H9 (cell line): ENCODE data around the gene BRD7. TPM values are rescaled to one million over a fixed set of nuclear protein-coding genes. Genes with fewer than 3 reads are reported as not detected.
A peak's percentile ranks its signal among the peaks of the same experiment; 100 is the strongest.

ENCODE experiments used
- DNase-seq: peaks from one replicate; pipeline ENCODE4 v3.0.0-alpha.2; 2017
- H2AFZ ChIP-seq: one replicate; pipeline ENCODE4 v1.6.1; 2013; ENCODE audit warnings: mild to moderate bottlenecking, low read length, control low read depth, moderate library complexity
- H2AK5ac ChIP-seq: 2 replicates; pipeline ENCODE4 v1.6.1; 2013; ENCODE audit warnings: low read length, control low read depth, mixed read lengths; ENCODE audit not compliant: insufficient read length
- H2BK120ac ChIP-seq: one replicate; pipeline ENCODE4 v1.6.1; 2013; ENCODE audit warnings: low read depth, mild to moderate bottlenecking, low read length, control low read depth, inconsistent platforms; ENCODE audit not compliant: poor library complexity, severe bottlenecking
- H2BK12ac ChIP-seq: 2 replicates; pipeline ENCODE4 v1.6.1; 2013; ENCODE audit warnings: low read length, control low read depth, mixed read lengths, low read depth; ENCODE audit not compliant: insufficient read length
- H2BK15ac ChIP-seq: 2 replicates; pipeline ENCODE4 v1.6.1; 2013; ENCODE audit warnings: low read depth, low read length, control low read depth
- H2BK20ac ChIP-seq: one replicate; pipeline ENCODE4 v1.6.1; 2013; ENCODE audit warnings: low read depth, mild to moderate bottlenecking, low read length, control low read depth, inconsistent platforms; ENCODE audit not compliant: poor library complexity, severe bottlenecking
- H2BK5ac ChIP-seq: 2 replicates; pipeline ENCODE4 v1.6.1; 2013; ENCODE audit warnings: low read length, control low read depth, mixed read lengths; ENCODE audit not compliant: insufficient read length
- H3K14ac ChIP-seq: 2 replicates; pipeline ENCODE4 v1.6.1; 2013; ENCODE audit warnings: low read length, control low read depth; ENCODE audit not compliant: insufficient read depth
- H3K18ac ChIP-seq: 2 replicates; pipeline ENCODE4 v1.6.1; 2013; ENCODE audit warnings: low read depth, mild to moderate bottlenecking, mixed read lengths, low read length, control low read depth; ENCODE audit not compliant: insufficient read length
- H3K23ac ChIP-seq: 2 replicates; pipeline ENCODE4 v1.6.1; 2013; ENCODE audit warnings: low read length, control low read depth, mixed read lengths, low read depth; ENCODE audit not compliant: insufficient read length
- H3K23me2 ChIP-seq: 2 replicates; pipeline ENCODE4 v1.6.1; 2013; ENCODE audit warnings: low read depth, mild to moderate bottlenecking, mixed read lengths, low read length, control low read depth; ENCODE audit not compliant: insufficient read length, poor library complexity, severe bottlenecking
- H3K27ac ChIP-seq: 2 replicates; pipeline ENCODE4 v1.5.1; 2013; ENCODE audit warnings: low read length, control low read depth, mixed read lengths, low read depth; ENCODE audit not compliant: insufficient read length
- H3K27me3 ChIP-seq: 2 replicates; pipeline ENCODE4 v1.6.1; 2013; ENCODE audit warnings: low read length, control low read depth, inconsistent platforms; ENCODE audit not compliant: insufficient read depth
- H3K4ac ChIP-seq: 2 replicates; pipeline ENCODE4 v1.6.1; 2013; ENCODE audit warnings: low read depth, mild to moderate bottlenecking, control low read depth, inconsistent platforms, low read length, moderate library complexity
- H3K4me1 ChIP-seq: 2 replicates; pipeline ENCODE4 v1.6.1; 2013; ENCODE audit warnings: low read length, control low read depth, inconsistent platforms; ENCODE audit not compliant: insufficient read depth
- H3K4me2 ChIP-seq: 2 replicates; pipeline ENCODE4 v1.6.1; 2013; ENCODE audit warnings: low read length, control low read depth, mixed read lengths; ENCODE audit not compliant: insufficient read length, insufficient read depth
- H3K56ac ChIP-seq: 2 replicates; pipeline ENCODE4 v1.6.1; 2013; ENCODE audit warnings: low read depth, mild to moderate bottlenecking, mixed read lengths, low read length, control low read depth; ENCODE audit not compliant: insufficient read length
- H3K79me1 ChIP-seq: 2 replicates; pipeline ENCODE4 v1.6.1; 2013; ENCODE audit warnings: low read depth, mild to moderate bottlenecking, moderate library complexity, low read length, control low read depth, inconsistent platforms; ENCODE audit not compliant: insufficient read depth, poor library complexity, severe bottlenecking
- H3K79me2 ChIP-seq: 2 replicates; pipeline ENCODE4 v1.6.1; 2013; ENCODE audit warnings: low read length, control low read depth, inconsistent platforms; ENCODE audit not compliant: insufficient read depth
- H3K9ac ChIP-seq: 2 replicates; pipeline ENCODE4 v1.6.1; 2013; ENCODE audit warnings: low read length, control low read depth, mixed read lengths; ENCODE audit not compliant: insufficient read length; ENCODE audit errors: extremely low read depth
- H3K9me3 ChIP-seq: one replicate; pipeline ENCODE4 v1.6.1; 2013; ENCODE audit warnings: low read depth, low read length, inconsistent platforms; ENCODE audit not compliant: control insufficient read depth
- H3T11ph ChIP-seq: one replicate; pipeline ENCODE4 v1.6.1; 2013; ENCODE audit warnings: mild to moderate bottlenecking, low read length, control low read depth, inconsistent platforms
- H4K20me1 ChIP-seq: one replicate; pipeline ENCODE4 v1.6.1; 2013; ENCODE audit not compliant: control insufficient read depth, insufficient read length, insufficient read depth
- H4K5ac ChIP-seq: 2 replicates; pipeline ENCODE4 v1.6.1; 2013; ENCODE audit warnings: low read depth, mild to moderate bottlenecking, mixed read lengths, low read length, control low read depth; ENCODE audit not compliant: insufficient read length
- H4K8ac ChIP-seq: replicated peaks from 2 replicates; pipeline ENCODE4 v1.6.1; 2013; ENCODE audit warnings: low read length, control low read depth, mixed read lengths, low read depth; ENCODE audit not compliant: insufficient read length
- H4K91ac ChIP-seq: 2 replicates; pipeline ENCODE4 v1.6.1; 2013; ENCODE audit warnings: low read depth, mild to moderate bottlenecking, moderate library complexity, mixed read lengths, low read length, control low read depth; ENCODE audit not compliant: insufficient read length
- H3K27ac Mint-ChIP-seq, 3 experiments: 2 replicates in 2 of 3; 3 replicates in 1 of 3; pipeline ENCODE4 v1.8.0; 2020 to 2021; ENCODE audit warnings: mixed read lengths in 3 of 3, mild to moderate bottlenecking in 1 of 3, moderate library complexity in 1 of 3
- H3K27me3 Mint-ChIP-seq: 2 replicates; pipeline ENCODE4 v1.8.0; 2021; ENCODE audit warnings: low read depth, mild to moderate bottlenecking, moderate library complexity, mixed read lengths
- H3K36me3 Mint-ChIP-seq, 3 experiments: 2 replicates in 2 of 3; 3 replicates in 1 of 3; pipeline ENCODE4 v1.8.0; 2020 to 2021; ENCODE audit warnings: low read depth in 3 of 3, mixed read lengths in 3 of 3; ENCODE audit not compliant: insufficient read depth in 1 of 3
- H3K4me1 Mint-ChIP-seq, 2 experiments: 2 replicates each; pipeline ENCODE4 v1.8.0; 2020; ENCODE audit warnings: mixed read lengths in 2 of 2
- H3K4me3 Mint-ChIP-seq, 2 experiments: 2 replicates in 1 of 2; 3 replicates in 1 of 2; pipeline ENCODE4 v1.8.0; 2020 to 2021; ENCODE audit warnings: mild to moderate bottlenecking in 2 of 2, mixed read lengths in 2 of 2, moderate library complexity in 1 of 2
- H3K9me3 Mint-ChIP-seq, 2 experiments: 2 replicates in 1 of 2; 3 replicates in 1 of 2; pipeline ENCODE4 v1.8.0; 2020; ENCODE audit warnings: mild to moderate bottlenecking in 2 of 2, mixed read lengths in 2 of 2, moderate library complexity in 1 of 2
- WGBS: extraction: QIAGEN DNeasy Blood & Tissue Kit; methylation state at CpG from one replicate; pipeline ENCODE4 v1.1.7; 2013; ENCODE audit warnings: missing lambda C conversion rate, low lambda C conversion rate, mixed read lengths; ENCODE audit not compliant: insufficient read length; ENCODE audit errors: extremely low coverage; 5-methylcytosine and 5-hydroxymethylcytosine counted together
- total RNA-seq: library from RNA; stranded (reverse); gene quantifications from 2 replicates; pipeline ENCODE4 v1.2.1, GENCODE V29; 2021
- TF ChIP-seq, protein P1 (sequence below): fragments of 200-600 bp; sonication (generic); conservative IDR thresholded peaks from 3 replicates; pipeline ENCODE4 v1.8.0; 2021; ENCODE audit warnings: antibody characterized with exemption, mild to moderate bottlenecking

Gene BRD7
- total RNA-seq, 1 experiment from 2014 or later, result 112 TPM

DNA sequence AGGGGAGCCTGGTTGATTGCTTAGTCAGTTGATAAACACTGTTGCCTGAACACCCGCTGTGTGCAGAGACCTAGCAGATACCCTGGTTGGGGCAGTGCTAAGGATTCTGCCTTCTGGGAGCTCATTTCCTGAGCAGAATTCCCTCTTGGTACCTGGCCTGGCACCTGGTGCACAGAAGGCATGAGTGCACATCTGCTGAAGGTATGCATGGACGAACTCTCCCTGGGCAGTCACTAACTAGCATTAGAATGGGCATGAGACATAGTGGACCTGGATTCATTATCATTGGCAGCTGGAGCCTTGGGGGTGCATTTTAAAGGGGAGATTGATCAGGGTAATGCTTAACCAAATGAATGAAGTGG lies 89.3 kb downstream of the BRD7 start:
- no CpG with 5 or more reads among the region's 2 CpGs for WGBS
- DNase-seq, result no peak

More for the DNA sequence above, 89.3 kb downstream of the BRD7 start:
- H4K91ac ChIP-seq, result no peak overlapping the region
- no peak overlapping the region for H2AK5ac ChIP-seq
- H2BK15ac ChIP-seq, result no peak overlapping the region
- no peak overlapping the region for H3K4me2 ChIP-seq
- H3K27ac Mint-ChIP-seq, result peak overlapping the region in 2 of 3 experiments; percentile 16 to 53; a peak in 3 of 7 replicates
- no peak overlapping the region for H2AFZ ChIP-seq
- no peaks in the 10 kb centered on the region; the same call in 1 of the 2 replicates for H3K27me3 Mint-ChIP-seq
- no peak overlapping the region for H3K4ac ChIP-seq
- H3K27ac ChIP-seq, result no peak overlapping the region
- no peak overlapping the region for H2BK120ac ChIP-seq
- TF ChIP-seq, protein P1, sequence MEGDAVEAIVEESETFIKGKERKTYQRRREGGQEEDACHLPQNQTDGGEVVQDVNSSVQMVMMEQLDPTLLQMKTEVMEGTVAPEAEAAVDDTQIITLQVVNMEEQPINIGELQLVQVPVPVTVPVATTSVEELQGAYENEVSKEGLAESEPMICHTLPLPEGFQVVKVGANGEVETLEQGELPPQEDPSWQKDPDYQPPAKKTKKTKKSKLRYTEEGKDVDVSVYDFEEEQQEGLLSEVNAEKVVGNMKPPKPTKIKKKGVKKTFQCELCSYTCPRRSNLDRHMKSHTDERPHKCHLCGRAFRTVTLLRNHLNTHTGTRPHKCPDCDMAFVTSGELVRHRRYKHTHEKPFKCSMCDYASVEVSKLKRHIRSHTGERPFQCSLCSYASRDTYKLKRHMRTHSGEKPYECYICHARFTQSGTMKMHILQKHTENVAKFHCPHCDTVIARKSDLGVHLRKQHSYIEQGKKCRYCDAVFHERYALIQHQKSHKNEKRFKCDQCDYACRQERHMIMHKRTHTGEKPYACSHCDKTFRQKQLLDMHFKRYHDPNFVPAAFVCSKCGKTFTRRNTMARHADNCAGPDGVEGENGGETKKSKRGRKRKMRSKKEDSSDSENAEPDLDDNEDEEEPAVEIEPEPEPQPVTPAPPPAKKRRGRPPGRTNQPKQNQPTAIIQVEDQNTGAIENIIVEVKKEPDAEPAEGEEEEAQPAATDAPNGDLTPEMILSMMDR, result no peak
- no peak overlapping the region for H3K14ac ChIP-seq
- H3K79me2 ChIP-seq, result no peaks in the 10 kb centered on the region
- no peak overlapping the region for H3T11ph ChIP-seq
- H3K79me1 ChIP-seq, result no peaks in the 10 kb centered on the region
- H3K18ac ChIP-seq, result no peak overlapping the region
- no peaks in the 10 kb centered on the region for H4K20me1 ChIP-seq
- H3K56ac ChIP-seq, result no peak overlapping the region
- peaks cover 0 to 9% (median 0%) of the 10 kb centered on the region in 3 experiments; a peak in 3 of 7 replicates for H3K36me3 Mint-ChIP-seq
- peaks cover 16 to 22% of the 10 kb centered on the region in 2 experiments for H3K4me1 Mint-ChIP-seq
- H3K23ac ChIP-seq, result no peak overlapping the region
- H4K5ac ChIP-seq, result no peak overlapping the region
- H3K4me3 Mint-ChIP-seq, result peak overlapping the region in 1 of 2 experiments; percentile 27; a peak in 1 of 5 replicates
- H3K23me2 ChIP-seq, result no peaks in the 10 kb centered on the region
- no peaks in the 10 kb centered on the region for H3K27me3 ChIP-seq
- H3K9ac ChIP-seq, result no peak overlapping the region
- H2BK20ac ChIP-seq, result no peak overlapping the region
- H2BK5ac ChIP-seq, result no peak overlapping the region
- peaks cover 0 to 5% of the 10 kb centered on the region in 2 experiments; a peak in 1 of 5 replicates for H3K9me3 Mint-ChIP-seq
- 0 out of 2 replicates have a peak, but pooled peaks cover 3% of the 10 kb centered on the region for H3K4me1 ChIP-seq
- no peaks in the 10 kb centered on the region for H3K9me3 ChIP-seq
- H2BK12ac ChIP-seq, result no peak overlapping the region
- H4K8ac ChIP-seq, result no peak overlapping the region
